Measurements from ENCODE around the gene OR2Y1.

DNA sequence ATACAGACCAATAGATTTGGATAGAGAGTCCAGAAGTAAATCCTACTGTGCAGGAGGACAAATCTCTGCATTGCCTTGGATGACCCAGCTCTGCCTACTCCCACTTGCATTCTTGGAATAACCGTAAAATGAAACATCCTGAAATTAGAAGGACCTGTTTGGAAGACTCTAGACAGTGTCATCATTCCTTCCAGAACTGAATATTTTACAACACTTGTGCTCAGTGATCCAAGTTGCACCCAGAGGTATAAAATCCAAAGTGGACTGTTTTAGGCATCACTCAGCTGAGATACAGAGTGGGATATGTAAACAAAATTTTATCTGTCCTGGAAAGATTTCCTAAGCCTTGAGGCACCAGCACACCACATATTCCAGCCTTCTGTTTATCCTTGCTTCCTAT, 43.7 kb downstream of the OR2Y1 start:
- TF ChIP-seq EP300 (IDR thresholded peaks at IDR 0.05; ENCODE audit: low read depth): no peak
- TF ChIP-seq, protein P1, sequence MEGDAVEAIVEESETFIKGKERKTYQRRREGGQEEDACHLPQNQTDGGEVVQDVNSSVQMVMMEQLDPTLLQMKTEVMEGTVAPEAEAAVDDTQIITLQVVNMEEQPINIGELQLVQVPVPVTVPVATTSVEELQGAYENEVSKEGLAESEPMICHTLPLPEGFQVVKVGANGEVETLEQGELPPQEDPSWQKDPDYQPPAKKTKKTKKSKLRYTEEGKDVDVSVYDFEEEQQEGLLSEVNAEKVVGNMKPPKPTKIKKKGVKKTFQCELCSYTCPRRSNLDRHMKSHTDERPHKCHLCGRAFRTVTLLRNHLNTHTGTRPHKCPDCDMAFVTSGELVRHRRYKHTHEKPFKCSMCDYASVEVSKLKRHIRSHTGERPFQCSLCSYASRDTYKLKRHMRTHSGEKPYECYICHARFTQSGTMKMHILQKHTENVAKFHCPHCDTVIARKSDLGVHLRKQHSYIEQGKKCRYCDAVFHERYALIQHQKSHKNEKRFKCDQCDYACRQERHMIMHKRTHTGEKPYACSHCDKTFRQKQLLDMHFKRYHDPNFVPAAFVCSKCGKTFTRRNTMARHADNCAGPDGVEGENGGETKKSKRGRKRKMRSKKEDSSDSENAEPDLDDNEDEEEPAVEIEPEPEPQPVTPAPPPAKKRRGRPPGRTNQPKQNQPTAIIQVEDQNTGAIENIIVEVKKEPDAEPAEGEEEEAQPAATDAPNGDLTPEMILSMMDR (IDR thresholded peaks at IDR 0.05): no peak
